ENCODE measurements around the gene KPNA4. TPM values are rescaled to one million over a fixed set of nuclear protein-coding genes. Genes with fewer than 3 reads are reported as not detected.
"Not testable (repeated sequence)": the region's sequence is repeated elsewhere in the genome, so short reads cannot be mapped to it uniquely, and the experiment has no call there.

KPNA4 gene
- total RNA-seq, 1 experiment from 2014 or later = 76.7 TPM

GRCh38 chr3:160531311-160531710, 34.1 kb downstream of the KPNA4 start:
- Mint-ChIP-seq H3K4me3 (no peak overlapping the region), H3K27ac (no peak overlapping the region), H3K27me3 (ENCODE audit: low read depth) (no peaks in the 10 kb centered on the region), H3K4me1 (no peaks in the 10 kb centered on the region), H3K9me3 (no peaks in the 10 kb centered on the region), H3K36me3 (ENCODE audit: insufficient read depth in 1 of 3, low read depth in 3 of 3) (peaks cover 12 to 54% (median 46%) of the 10 kb centered on the region in 3 experiments)
- H2BK20ac ChIP-seq (ENCODE audit: low read depth, low read length, poor library complexity, severe bottlenecking) = no peak overlapping the region
- no peaks in the 10 kb centered on the region for H3K79me1 ChIP-seq (ENCODE audit: insufficient read depth, low read depth, low read length, poor library complexity, severe bottlenecking)
- H2AK5ac ChIP-seq (ENCODE audit: insufficient read length, low read length) = no peak overlapping the region
- no peak overlapping the region for H2BK15ac ChIP-seq (ENCODE audit: low read depth, low read length)
- H3K4me2 ChIP-seq (ENCODE audit: insufficient read depth, insufficient read length, low read length) = no peak overlapping the region
- H2BK120ac ChIP-seq (ENCODE audit: low read depth, low read length, poor library complexity, severe bottlenecking) = no peak overlapping the region
- no peak overlapping the region for H3K56ac ChIP-seq (ENCODE audit: insufficient read length, low read depth, low read length)
- no CpG with 5 or more reads among the region's 1 CpG for WGBS (ENCODE audit: extremely low coverage, insufficient read length, low lambda C conversion rate)
- H2AFZ ChIP-seq (ENCODE audit: low read length) = no peak overlapping the region
- H2BK5ac ChIP-seq (ENCODE audit: insufficient read length, low read length) = no peak overlapping the region
- H3K9ac ChIP-seq (ENCODE audit: extremely low read depth, insufficient read length, low read length) = no peak overlapping the region
- no peak overlapping the region for H2BK12ac ChIP-seq (ENCODE audit: insufficient read length, low read depth, low read length)
- H3K27me3 ChIP-seq (ENCODE audit: insufficient read depth, low read length) = no peaks in the 10 kb centered on the region
- H3K23ac ChIP-seq (ENCODE audit: insufficient read length, low read depth, low read length) = no peak overlapping the region
- H4K5ac ChIP-seq (ENCODE audit: insufficient read length, low read depth, low read length) = no peak overlapping the region
- H3T11ph ChIP-seq (ENCODE audit: low read length) = no peak overlapping the region
- DNase-seq = no peak
- no peaks in the 10 kb centered on the region for H4K20me1 ChIP-seq (ENCODE audit: control insufficient read depth, insufficient read depth, insufficient read length)
- H3K23me2 ChIP-seq (ENCODE audit: insufficient read length, low read depth, low read length, poor library complexity, severe bottlenecking) = no peaks in the 10 kb centered on the region
- no peaks in the 10 kb centered on the region for H3K79me2 ChIP-seq (ENCODE audit: insufficient read depth, low read length)
- TF ChIP-seq CTCF (conservative IDR thresholded peaks at IDR 0.05) = no peak
- no peak overlapping the region for H3K18ac ChIP-seq (ENCODE audit: insufficient read length, low read depth, low read length)
- no peak overlapping the region for H4K91ac ChIP-seq (ENCODE audit: insufficient read length, low read depth, low read length)
- no peak overlapping the region for H3K27ac ChIP-seq (ENCODE audit: insufficient read length, low read depth, low read length)
- no peak overlapping the region for H3K4ac ChIP-seq (ENCODE audit: low read depth, low read length)
- no peak overlapping the region for H3K14ac ChIP-seq (ENCODE audit: insufficient read depth, low read length)
- H4K8ac ChIP-seq (replicated peaks; ENCODE audit: insufficient read length, low read depth, low read length) = no peak overlapping the region
- H3K4me1 ChIP-seq (ENCODE audit: insufficient read depth, low read length) = no peaks in the 10 kb centered on the region
- no peaks in the 10 kb centered on the region for H3K9me3 ChIP-seq (ENCODE audit: control insufficient read depth, low read depth, low read length)

- not testable (repeated sequence) for H4K8ac ChIP-seq (replicated peaks; ENCODE audit: insufficient read length, low read depth, low read length); H3K79me1 ChIP-seq (ENCODE audit: insufficient read depth, low read depth, low read length, poor library complexity, severe bottlenecking); H2BK5ac ChIP-seq (ENCODE audit: insufficient read length, low read length); H3K79me2 ChIP-seq (ENCODE audit: insufficient read depth, low read length); H3K27ac Mint-ChIP-seq; H4K91ac ChIP-seq (ENCODE audit: insufficient read length, low read depth, low read length); H3K14ac ChIP-seq (ENCODE audit: insufficient read depth, low read length); H3K9ac ChIP-seq (ENCODE audit: extremely low read depth, insufficient read length, low read length); H2BK12ac ChIP-seq (ENCODE audit: insufficient read length, low read depth, low read length); H3T11ph ChIP-seq (ENCODE audit: low read length); H2BK20ac ChIP-seq (ENCODE audit: low read depth, low read length, poor library complexity, severe bottlenecking); H3K18ac ChIP-seq (ENCODE audit: insufficient read length, low read depth, low read length); H3K56ac ChIP-seq (ENCODE audit: insufficient read length, low read depth, low read length); H3K4me2 ChIP-seq (ENCODE audit: insufficient read depth, insufficient read length, low read length); DNase-seq; H3K23ac ChIP-seq (ENCODE audit: insufficient read length, low read depth, low read length); H3K4me1 Mint-ChIP-seq; H4K5ac ChIP-seq (ENCODE audit: insufficient read length, low read depth, low read length); H3K27me3 ChIP-seq (ENCODE audit: insufficient read depth, low read length); H2BK120ac ChIP-seq (ENCODE audit: low read depth, low read length, poor library complexity, severe bottlenecking); H3K9me3 Mint-ChIP-seq; H3K4me1 ChIP-seq (ENCODE audit: insufficient read depth, low read length); H2BK15ac ChIP-seq (ENCODE audit: low read depth, low read length); H3K4ac ChIP-seq (ENCODE audit: low read depth, low read length); H3K4me3 Mint-ChIP-seq; H2AK5ac ChIP-seq (ENCODE audit: insufficient read length, low read length); H3K9me3 ChIP-seq (ENCODE audit: control insufficient read depth, low read depth, low read length); H4K20me1 ChIP-seq (ENCODE audit: control insufficient read depth, insufficient read depth, insufficient read length); H3K27ac ChIP-seq (ENCODE audit: insufficient read length, low read depth, low read length); H3K23me2 ChIP-seq (ENCODE audit: insufficient read length, low read depth, low read length, poor library complexity, severe bottlenecking); H3K27me3 Mint-ChIP-seq (ENCODE audit: low read depth); H2AFZ ChIP-seq (ENCODE audit: low read length)
- peaks cover 25 to 75% (median 62%) of the 10 kb centered on the region in 3 experiments; a peak in 6 of 7 replicates for H3K36me3 Mint-ChIP-seq (ENCODE audit: insufficient read depth in 1 of 3, low read depth in 3 of 3)
- no CpG with 5 or more reads among the region's 2 CpGs for WGBS (ENCODE audit: extremely low coverage, insufficient read length, low lambda C conversion rate)
Observed at GRCh38 chr3:160516391-160516790, 49.0 kb downstream of the KPNA4 start.
